LNCAP (cell line): ENCODE results near the gene RPL32.

Source experiments
- CTCF ChIP-seq: fragments of 450-650 bp; IDR thresholded peaks from 2 replicates; pipeline ENCODE4 v1.5.1; 2017; ENCODE audit warnings: mild to moderate bottlenecking

Gene RPL32

DNA sequence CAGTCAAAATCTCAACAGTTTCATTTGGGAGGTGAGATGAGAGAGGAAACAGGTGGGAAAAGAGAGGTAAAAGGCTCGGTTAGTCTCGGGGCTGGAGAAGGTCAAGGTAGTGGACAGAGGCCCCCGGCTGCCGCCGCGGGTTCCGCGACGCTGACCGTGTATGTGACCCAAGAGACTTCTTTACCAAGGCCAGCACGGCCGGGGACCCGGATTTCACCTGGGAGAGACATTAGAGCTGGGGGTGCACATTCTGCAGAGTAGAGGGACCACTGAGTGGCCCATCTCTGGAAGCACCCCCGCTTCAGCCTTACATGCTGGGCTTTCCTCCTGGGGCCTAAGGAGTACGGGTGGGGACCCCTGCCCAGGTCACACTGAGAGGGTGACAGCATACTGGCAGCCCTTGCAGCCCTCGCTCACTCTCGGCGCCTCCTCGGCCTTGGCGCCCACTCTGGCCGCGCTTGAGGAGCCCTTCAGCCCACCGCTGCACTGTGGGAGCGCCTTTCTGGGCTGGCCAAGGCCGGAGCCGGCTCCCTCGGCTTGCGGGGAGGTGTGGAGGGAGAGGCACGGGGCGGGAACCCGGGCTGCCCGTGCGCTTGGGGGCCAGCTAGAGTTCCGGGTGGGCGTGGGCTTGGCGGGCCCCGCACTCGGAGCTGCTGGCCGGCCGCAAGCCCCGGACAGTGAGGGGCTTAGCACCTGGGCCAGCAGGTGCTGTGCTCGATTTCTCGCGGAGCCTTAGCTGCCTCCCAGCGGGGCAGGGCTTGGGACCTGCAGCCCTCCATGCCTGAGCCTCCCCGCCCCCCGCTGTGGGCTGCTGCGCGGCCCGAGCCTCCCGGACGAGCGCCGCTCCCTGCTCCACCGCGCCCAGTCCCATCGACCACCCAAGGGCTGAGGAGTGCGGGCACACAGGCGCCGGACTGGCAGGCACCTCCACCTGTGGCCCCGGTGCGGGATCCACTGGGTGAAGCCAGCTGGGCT is 41.3 kb upstream of the RPL32 start:
- no peak for TF ChIP-seq CTCF

DNA sequence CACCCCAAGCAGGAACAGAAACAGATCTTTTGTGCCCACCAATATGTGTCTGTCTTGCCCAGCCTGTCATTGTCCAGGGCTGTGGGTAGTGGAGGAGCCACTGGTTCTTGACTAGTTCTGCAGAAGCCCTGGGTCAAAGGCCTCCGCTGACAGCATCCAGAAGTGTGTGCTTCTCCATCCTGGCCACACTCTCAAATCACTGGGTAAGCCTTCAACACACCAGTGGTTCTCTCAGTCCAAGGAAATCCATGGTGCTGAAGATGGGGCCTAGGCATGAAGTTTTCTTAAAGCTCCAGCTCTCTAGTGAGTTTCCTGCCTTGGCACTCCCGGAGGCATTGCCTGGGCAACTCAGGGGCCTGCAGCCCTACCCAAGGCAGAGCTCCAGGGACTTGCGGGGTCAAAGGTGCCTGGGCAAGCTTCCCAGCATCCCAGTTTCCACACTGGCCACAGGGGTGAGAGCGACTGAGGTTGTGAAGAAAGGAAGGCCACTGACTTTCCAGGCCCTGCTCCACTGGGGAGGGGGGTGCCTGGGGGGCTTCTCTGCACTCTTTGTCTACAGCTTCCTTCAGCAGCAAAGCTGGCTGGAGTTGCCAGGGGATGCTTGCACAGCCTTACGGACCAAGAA is 37.9 kb upstream of the RPL32 start:
- no peak for TF ChIP-seq CTCF

- no peak for TF ChIP-seq CTCF
These were observed 36.8 kb upstream of the RPL32 start for GRCh38 chr3:12878141-12878574.

GRCh38 chr3:12877040-12877439 is 35.7 kb upstream of the RPL32 start:
- no peak for TF ChIP-seq CTCF

DNA sequence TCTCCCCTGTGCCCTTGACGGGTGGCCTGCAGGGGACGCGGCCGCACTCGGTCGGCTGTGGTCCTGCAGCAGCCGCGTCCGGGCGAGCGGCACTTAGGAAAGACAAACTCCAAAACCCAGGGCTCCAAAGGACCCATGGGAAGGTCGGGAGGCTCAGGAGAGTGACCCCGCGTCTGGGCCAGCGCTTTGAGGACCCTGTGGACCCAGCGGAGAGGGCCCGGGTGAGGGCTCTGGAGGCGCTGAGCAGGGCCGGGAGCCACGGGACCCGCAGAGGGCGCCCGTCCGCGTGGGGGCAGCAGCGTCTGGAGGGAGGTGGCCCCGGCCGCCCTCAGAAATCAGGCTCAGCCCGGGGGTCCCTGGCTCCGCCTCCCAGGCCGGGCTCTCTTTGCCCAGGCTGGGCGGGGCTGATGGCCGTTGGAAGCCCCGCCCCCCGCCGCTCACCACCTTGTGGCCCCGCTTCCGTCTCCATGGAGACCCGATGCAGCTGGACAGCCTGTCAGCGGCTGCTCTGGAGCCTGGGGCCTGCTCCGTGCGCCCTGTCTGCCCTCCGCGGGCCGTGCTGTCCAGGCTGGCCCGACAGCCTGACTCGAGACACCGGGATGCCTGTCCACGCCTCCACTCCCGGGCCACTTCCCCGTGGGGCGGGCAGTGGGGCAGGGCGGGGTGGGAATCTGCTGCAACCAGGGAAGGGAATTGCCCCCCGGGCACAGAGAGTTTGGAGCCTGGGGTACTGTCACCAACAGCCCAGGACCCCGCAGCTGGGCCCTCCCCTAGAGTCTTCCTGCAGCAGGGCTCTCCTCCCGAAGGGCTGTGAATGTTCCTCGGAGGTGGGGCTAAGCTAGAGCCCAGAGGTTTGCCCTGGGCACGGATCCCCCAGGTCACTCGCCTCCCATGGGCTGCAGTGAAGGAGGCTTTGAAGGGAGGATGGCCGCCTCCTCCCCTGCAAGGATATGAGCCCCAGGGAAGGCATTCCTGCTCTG is 34.8 kb upstream of the RPL32 start:
- TF ChIP-seq CTCF: no peak

- TF ChIP-seq CTCF: no peak
These were observed 30.1 kb upstream of the RPL32 start for GRCh38 chr3:12871404-12871983.

DNA sequence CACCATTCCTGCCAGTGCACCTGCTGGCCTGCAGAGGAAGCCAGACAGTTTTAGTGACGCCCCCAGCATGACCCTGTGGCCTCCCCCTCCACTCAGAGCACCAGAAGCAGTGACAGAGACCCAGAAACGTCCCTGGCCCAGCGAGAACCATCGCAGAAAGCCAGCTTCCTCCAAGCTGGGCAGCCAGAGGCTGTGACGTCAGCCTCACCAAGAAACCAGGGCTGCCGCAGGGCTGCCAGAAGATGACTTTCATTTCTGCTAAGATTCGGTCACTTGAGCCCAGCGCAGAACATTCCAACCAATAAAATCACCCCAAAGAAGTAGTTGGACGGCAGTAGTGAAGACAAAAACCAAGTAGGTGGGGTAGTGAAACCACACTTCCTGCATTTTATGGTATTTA is 29.6 kb upstream of the RPL32 start:
- TF ChIP-seq CTCF: no peak
